CMK (cell line): ENCODE results near the gene MIEF1.
A peak's percentile ranks its signal among the peaks of the same experiment; 100 is the strongest.

Experiments
- DNase-seq: peaks from one replicate; pipeline ENCODE4 v3.0.0-alpha.2; 2010; ENCODE audit warnings: low read depth

MIEF1 gene

GRCh38 chr22:39528681-39529486 is 26.8 kb downstream of the MIEF1 start:
- DNase-seq, result peak; percentile 76

GRCh38 chr22:39529487-39529851 is 27.4 kb downstream of the MIEF1 start:
- DNase-seq, result no peak

GRCh38 chr22:39530116-39530515 is 28.0 kb downstream of the MIEF1 start:
- no peak for DNase-seq

GRCh38 chr22:39530692-39531331 is 28.7 kb downstream of the MIEF1 start:
- DNase-seq, result no peak

GRCh38 chr22:39532215-39533073 is 30.4 kb downstream of the MIEF1 start, which contains the start of gene RPS19BP1:
Gene RPS19BP1 (minus strand): TSS chr22:39532748. CDS start chr22:39532738, 10 bp downstream.
- peak; percentile 99 for DNase-seq

- no peak for DNase-seq
These were observed 32.0 kb downstream of the MIEF1 start for GRCh38 chr22:39534092-39534506.

- no peak for DNase-seq
These were observed 32.7 kb downstream of the MIEF1 start for GRCh38 chr22:39534591-39535356.

- DNase-seq, result no peak
These were observed 33.3 kb downstream of the MIEF1 start for GRCh38 chr22:39535357-39535725.

GRCh38 chr22:39535831-39536449 is 33.9 kb downstream of the MIEF1 start:
- DNase-seq, result no peak

- DNase-seq, result no peak
These were observed 34.6 kb downstream of the MIEF1 start for GRCh38 chr22:39536711-39537110.

GRCh38 chr22:39537975-39538374 is 35.9 kb downstream of the MIEF1 start:
- DNase-seq, result no peak

GRCh38 chr22:39543095-39543494 is 41.0 kb downstream of the MIEF1 start:
- no peak for DNase-seq

GRCh38 chr22:39545386-39546365 is 43.6 kb downstream of the MIEF1 start:
- no peak for DNase-seq

GRCh38 chr22:39546889-39547586 is 44.9 kb downstream of the MIEF1 start:
- no peak for DNase-seq

- no peak for DNase-seq
These were observed 45.5 kb downstream of the MIEF1 start for GRCh38 chr22:39547587-39547947.

GRCh38 chr22:39553429-39553828 is 51.3 kb downstream of the MIEF1 start:
- DNase-seq, result no peak

GRCh38 chr22:39554151-39554550 is 52.1 kb downstream of the MIEF1 start:
- no peak for DNase-seq

- DNase-seq, result no peak
These were observed 55.1 kb downstream of the MIEF1 start for GRCh38 chr22:39556970-39557841.
